Head of caudate nucleus (tissue), 42 donors: ENCODE measurements around the gene RSL24D1.
A peak's percentile ranks its signal among the peaks of the same experiment; 100 is the strongest.
"Not testable (repeated sequence)": the region's sequence is repeated elsewhere in the genome, so short reads cannot be mapped to it uniquely, and the experiment has no call there.

Source experiments
- DNase-seq, 42 donors: peaks; one replicate each; pipeline versions ENCODE4 v3.0.0 to v3.0.0-alpha.2; 2020 to 2021; ENCODE audit warnings: mixed read lengths in 7 of 42
- intact Hi-C: fragments of 100-400 bp; cut with DNase I; formaldehyde crosslinking; loops from one replicate; pipeline ENCODE4 v1.15.0; 2022

Gene RSL24D1

DNA sequence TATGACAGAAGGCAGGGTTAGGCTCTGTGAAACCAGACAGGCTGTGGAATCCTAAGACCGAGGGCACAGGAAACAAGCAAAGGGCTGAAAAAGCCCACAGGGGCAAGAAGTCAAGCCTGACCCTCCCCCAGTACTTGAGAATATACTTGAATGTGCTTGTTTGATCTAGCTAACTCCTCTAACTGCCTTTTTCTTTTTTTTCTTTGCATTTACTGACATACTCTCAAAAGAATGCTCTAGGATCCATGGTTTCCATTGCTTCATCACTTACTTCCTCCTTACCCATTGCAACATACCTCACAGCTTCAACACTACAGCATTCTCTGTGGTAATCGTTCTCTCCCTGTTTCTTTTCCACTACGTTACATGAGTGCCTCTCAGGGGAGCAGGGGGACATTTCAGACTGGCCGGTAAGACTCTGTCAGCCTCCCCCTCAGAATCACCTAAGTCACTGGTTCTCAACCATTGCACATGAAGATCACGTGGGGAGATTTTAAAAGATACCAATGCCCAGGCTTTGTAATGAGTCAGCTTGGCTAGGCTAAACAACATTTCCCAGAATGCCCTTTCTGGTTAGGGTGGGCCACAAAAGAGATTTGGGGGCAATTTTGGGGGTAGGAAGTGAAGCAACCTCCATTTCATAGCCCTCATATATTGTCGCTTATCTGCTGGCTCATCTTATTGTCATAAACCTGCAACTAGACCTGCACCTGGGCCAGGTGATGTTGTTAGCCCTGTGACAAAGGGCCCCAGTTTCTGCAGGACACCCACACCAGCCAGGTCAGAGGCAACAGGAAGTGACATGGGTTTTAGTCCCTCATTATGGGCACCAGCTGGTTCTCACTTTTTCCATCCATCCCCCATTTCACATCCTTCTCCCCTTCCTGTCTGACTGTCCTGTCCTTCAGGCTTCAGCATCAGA lies 24.6 kb upstream of the RSL24D1 start:
- intact Hi-C loops = no loop called here

DNA sequence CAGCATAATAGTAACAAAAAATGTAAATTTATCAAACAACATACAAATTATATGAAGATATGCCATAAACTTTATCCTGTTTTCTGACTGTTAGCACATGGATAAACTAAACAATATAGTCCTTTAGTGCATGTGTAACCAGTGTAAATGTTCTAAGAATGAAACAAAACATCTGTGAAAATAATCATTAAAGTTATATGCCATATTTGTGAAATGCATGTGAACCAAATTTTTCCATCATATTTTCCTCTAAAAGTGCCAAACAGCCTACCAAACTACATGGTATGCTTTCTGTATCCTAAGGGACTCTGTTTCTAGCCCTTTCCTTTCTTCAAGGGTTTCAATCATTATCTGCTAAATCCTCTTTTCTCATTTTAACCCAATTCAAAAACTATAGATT lies 23.9 kb upstream of the RSL24D1 start:
- intact Hi-C loops = no loop called here
- no peak for DNase-seq

More for the DNA sequence above, 24.6 kb upstream of the RSL24D1 start:
- peak in 1 of 42 donors; percentile 4 for DNase-seq

DNA sequence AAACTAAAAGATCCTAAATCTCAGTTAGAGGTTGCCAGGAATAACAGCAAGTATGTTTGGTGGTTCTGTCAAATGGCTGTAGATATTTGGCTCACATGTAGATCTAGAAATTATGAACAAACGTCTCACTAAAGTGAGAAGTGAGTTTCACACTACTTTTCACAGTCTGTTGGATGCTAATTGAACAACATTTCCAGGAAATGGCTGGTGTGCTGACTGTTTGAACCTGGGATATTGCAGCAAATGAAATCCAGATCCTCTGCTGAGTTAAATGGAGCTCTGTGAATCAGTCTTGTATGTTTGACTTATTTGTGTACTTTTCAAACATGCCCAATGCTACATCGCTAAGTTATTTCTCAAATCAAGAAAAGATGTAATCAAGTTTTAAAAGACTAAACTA lies 21.3 kb upstream of the RSL24D1 start:
- DNase-seq = no peak
- intact Hi-C loops = loop anchor here (2.0 kb wide), 1 partner anchor 71 kb away; the partner anchor contains the start of gene RAB27A

DNA sequence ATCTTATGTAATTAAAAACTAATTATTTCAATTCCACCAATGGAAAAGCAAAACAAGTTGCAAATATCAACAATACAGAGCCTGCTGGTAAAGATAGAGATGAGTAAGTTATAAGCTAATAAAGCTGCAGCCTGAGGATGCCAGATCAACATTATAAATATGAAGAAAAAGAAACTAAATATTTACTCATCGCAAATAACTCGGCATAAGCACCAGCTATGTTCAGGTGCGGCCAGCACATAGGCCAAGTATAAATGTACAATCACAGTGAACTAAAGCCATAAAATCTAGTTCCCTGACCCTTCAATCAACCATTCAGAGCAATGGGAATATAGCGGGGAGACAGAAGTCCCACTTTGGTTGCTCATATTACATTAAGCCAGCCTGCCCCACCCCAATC lies 7.7 kb upstream of the RSL24D1 start:
- intact Hi-C loops = no loop called here
- DNase-seq = no peak

DNA sequence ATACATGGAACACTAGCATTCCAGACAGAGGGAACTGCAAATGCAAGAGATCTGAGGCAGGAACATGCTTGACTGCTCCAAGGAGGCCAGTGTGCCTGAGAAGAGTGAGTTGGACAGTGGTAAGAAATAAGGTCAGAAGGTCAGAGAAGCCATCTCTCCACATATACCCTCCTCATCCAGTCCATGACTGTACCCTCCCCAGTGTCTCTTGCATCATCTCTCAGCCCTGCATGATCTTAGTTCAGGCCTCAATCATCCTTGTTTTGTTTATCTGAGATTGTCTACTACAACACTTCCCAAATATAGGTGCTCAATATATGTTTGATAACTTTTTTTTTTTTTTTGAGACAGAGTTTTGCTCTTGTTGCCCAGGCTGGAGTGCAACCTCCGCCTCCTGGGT lies 5.5 kb upstream of the RSL24D1 start:
- intact Hi-C loops = no loop called here
- no peak for DNase-seq

DNA sequence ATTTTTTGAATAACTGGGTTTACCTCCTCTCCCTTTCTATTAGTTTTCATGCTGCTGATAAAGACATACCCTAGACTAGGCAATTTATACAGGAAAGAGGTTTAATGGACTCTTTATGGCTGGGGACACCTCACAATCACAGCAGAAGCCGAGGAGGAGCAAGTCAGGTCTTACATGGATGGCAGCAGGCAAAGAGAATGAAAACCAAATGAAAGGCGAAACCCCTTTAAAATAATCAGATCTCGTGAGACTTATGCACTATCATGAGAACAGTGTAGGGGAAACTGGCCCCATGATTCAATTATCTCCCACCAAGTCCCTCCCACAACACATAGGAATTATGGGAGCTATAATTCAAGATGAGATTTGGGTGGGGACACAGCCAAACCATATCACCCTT lies 2.0 kb upstream of the RSL24D1 start:
- intact Hi-C loops = loop anchor here (5.0 kb wide), 1 partner anchor 209 kb away; the partner anchor contains the start of genes CCPG1 and PIERCE2
- no peak for DNase-seq

DNA sequence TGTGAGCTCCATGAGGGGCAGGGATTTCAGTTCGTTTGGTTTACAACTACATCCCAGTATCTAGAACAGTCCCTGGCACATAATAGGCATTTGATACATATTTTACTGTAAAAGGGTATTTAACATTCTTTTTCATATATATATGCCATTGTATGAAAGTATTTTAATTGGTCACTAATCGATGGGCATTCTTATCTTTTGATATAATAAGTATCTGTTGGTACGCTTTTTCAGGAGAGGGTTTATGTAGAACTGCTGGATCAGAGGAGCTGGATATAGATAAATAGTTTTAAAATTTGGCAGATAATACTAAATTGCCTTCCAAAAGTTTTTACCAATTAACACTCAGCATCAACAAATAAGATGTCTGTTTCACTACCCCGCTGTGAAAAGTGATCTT lies 978 bp upstream of the RSL24D1 start:
- intact Hi-C loops = loop anchor here (5.0 kb wide), 1 partner anchor 210 kb away; the partner anchor contains the start of genes CCPG1 and PIERCE2

DNA sequence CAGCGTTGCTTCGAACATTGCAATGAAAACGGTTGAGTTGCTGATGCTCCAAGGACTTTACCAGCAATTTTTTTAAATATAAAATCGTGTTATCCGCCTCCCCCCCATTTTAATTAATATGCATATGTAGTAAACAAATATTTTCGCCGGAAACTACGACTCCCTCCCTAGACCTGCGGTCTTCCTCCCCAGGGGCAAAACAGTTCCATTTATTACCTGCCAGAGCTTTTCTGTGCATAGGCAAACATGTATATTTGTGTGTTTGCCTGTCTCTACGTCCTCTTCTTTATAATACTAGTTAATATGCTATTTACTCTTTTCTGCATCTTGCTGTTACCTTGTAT lies 593 bp upstream of the RSL24D1 start:
- DNase-seq = no peak
- intact Hi-C loops = loop anchor here (5.0 kb wide), 1 partner anchor 210 kb away; the partner anchor contains the start of genes CCPG1 and PIERCE2

More for the DNA sequence above, 978 bp upstream of the RSL24D1 start:
- no peak for DNase-seq

DNA sequence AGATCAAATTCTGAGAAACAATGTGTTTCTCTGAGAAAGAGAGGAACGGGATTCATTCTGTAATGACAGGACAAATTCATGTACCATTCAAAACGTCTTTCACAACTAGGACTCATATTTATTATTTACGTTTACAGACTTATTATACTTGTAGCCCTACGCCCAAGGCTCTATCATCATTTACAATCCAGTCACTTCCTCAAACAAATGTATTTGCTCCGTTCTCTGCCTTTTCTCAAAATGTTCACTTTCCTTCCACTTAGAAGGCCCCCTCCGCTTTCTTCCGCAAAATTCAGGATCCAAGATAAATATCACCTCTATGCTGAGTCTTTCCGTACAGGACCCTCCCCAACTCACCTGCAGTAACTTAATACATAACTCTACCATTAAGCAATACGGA lies 745 bp downstream of the RSL24D1 start:
- no peak for DNase-seq
- intact Hi-C loops = loop anchor here (5.0 kb wide), 1 partner anchor 211 kb away; the partner anchor contains the start of genes CCPG1 and PIERCE2

DNA sequence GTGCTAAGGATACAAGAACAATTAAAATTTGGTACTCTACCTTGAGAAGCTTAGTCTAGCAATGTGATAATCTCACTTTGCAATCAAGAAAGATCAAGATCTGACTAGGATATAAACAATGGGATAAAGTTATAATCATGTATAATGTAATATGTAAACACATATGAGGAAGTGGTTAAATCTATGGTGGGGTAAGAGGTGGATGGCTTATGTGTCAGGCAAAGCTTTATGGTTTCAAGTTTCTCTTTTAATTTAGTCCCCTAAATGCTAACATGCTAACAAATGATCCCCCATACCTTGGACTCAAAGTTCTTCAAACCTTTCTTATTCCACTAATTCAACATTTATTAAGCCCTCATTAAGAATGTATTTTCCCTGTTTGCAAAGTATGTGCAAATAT lies 2.5 kb downstream of the RSL24D1 start:
- intact Hi-C loops = no loop called here
- DNase-seq = no peak

DNA sequence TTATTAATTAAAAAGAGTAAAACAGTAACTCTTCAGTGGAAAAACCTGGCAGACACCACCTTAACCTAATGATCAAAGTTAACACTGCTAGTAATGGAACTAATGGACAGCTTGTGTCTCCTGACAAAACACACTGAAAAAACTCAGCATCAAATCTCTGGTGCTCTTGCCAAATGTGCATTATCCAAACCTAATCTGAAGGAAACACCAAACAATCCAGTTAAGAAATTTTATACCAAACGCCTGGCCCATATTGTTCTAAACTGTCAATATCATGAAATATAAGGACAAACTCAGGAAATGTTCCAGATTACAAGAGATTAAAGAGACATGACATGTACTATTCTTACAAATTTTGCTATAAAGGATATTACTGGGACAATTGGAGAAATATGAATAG lies 10.4 kb downstream of the RSL24D1 start:
- intact Hi-C loops = no loop called here
- DNase-seq = no peak

DNA sequence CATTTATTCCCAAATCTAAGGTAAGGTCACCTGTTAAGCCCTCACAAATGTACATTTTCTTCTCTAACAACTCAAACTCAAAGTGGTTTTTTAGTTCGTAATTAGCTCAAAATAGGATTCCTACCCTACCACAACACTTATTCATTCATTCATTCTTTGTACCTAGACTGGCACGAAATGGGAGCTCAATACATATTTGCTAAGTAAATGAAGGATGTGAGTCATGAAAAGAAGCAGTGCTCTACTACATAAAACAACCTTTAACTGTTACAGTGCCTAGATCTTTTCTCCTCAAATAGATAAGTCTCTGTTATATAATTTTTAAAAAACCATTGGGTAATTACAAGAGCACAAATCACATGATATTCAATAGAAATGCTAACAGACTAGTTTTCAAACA lies 13.1 kb downstream of the RSL24D1 start:
- intact Hi-C loops = no loop called here
- DNase-seq = no peak

DNA sequence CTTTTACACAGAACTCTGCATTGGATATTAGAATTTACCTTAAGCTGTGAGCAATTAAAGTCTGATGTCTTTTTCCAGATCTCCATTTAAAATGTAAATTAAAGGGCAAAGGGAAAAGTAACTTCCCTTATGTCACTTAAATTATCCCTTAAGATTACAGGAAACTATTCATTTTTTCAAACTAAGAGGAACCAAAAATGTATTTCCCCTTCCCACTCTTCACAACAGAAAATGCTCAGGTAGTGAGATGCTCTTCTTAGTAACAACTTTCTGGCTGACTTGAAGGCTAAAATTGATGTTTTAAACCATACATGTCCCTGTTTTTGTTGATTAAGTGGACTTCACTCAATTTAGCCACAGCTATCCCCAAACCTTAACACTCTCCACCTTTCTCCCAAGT lies 17.6 kb downstream of the RSL24D1 start:
- intact Hi-C loops = no loop called here
- no peak for DNase-seq

DNA sequence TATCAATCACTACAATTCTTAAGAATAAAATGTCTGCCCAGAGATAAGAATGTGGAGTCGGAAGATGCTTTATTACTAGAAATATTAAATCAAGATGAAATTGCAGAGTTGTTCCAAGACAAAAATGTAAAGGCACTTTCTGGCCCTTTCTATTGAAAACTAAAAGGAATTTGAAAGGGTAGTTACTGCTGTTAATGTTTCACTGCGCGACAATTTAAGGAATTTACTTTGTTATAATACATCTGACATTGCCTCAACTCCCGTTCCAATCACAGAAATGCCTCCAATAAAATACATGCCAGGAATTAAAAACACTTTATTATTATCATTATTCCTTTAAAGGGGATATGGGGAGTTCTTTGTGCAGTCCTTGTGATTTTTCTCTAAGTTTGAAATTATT lies 26.4 kb downstream of the RSL24D1 start:
- no peak for DNase-seq
- intact Hi-C loops = no loop called here

DNA sequence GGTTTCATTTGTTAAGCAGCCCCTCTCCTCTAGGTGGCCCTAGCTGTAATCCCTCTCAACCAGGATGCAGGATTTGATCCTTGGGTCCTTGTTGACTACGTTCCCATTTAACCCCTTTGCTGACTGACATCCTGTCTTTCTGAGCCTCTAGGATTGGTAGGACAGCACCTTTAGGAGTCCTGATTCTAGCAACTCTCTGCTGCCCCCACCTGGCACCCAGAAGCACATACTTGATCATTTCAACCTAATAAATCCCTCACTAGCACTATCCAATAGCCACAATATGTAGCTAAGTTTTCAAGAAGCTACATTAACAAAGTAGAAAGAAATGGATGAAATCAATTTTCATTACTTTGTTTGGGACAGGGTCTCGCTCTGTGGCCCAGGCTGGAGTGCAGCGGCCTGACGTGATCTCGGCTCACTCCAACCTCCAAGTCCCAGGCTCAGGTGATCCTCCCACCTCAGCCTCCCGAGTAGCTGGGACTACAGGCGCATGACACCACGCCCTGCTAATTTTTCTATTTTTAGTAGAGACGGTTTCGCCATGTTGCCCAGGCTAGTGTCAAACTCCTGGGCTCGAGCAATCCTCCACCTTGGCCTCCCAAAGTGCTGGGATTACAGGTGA lies 28.3 kb downstream of the RSL24D1 start:
- DNase-seq = peak; percentile 29 to 84 (median 68)
- intact Hi-C loops = no loop called here

DNA sequence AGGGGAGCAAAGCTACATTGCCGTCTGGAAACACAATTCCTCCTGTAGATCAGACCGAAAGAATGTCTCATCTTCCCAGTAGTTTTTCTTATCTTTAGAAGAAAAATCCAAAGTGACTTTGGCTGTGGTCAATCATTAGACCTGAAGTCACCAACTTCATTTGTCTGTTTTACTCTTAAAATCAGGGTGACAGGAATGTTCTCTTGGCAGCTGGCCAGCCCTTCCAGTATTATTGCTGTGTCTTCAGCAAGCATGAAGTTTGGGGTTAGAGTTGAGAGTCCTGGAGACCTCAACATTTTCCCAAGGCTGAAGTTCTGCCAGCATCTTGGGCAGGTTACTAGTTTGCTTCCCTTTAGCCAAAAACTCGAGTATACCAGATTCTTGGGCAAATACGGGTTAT lies 32.5 kb downstream of the RSL24D1 start:
- peak in 1 of 42 donors; percentile 42 for DNase-seq
- intact Hi-C loops = no loop called here

DNA sequence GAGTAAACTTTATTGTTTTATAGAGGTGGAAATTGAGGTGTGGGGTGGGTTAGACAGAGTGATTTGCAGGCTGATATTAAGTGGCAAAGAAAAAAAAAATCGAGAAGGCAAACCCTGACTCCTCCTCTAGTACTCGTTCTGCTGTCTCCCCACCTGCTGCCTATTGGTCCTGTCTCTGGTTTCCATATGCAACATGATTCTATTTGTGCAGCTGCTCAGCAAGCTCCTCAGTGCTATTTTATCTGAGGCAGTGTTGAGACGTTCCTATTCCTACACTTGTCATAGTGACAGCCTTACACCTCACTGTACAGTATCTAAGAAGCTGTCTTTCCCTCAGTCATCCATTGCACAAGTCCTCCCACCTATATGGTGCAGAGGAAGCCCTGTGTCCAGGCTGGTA lies 45.1 kb downstream of the RSL24D1 start:
- intact Hi-C loops = no loop called here
- no peak for DNase-seq

DNA sequence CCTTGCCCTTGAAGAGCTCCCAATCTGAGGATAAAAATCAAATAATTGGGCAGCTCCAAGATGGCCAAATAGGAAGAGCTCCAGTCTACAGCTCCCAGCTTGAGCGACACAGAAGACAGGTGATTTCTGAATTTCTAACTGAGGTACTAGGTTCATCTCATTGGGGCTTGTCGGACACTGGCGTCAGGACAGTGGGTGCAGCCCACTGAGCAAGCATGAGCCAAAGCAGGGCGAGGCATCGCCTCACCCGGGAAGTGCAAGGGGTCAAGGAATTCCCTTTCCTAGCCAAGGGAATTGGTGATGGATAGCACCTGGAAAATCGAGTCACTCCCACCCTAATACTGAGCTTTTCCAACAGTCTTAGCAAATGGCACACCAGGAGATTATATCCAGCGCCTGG lies 53.6 kb downstream of the RSL24D1 start:
- DNase-seq, intact Hi-C loops: not testable (repeated sequence)

DNA sequence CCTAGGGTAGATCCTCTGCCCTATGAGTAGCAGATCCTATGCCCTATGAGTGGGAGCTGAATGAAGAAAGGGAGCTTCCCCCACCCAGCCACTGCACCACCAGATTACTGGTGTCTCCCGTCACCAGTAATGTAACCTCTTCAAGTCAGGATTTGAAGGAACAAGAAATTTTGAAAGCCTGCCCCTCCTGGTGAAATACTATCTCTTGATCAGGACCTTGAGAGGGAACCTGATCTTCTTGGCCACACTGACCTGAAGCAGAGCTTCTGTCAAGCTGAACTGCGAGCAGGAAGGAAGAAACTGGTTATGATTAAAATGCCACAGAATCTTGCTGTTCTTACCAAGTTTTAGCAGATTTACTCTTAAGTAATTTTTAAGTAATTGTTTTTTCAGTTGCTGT lies 62.8 kb downstream of the RSL24D1 start:
- intact Hi-C loops = no loop called here
- no peak for DNase-seq

DNA sequence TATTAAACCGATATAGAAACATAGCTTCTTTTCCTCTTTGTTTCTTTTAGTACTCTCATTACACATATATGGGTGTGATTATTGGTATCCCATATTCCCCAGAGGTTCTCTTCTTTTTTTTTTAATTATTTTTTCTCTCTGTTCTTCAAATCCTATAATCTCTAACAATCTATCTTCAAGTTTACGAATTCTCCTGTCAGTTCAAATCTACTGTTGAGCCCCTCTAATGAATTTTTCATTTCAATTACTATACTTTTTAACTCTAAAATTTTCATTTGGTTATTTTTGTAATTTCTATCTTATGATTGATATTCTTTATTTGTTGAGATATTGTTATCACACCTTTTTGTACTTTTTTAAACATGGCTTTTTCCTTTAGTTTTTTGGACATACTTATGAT lies 64.1 kb downstream of the RSL24D1 start:
- DNase-seq = no peak
- intact Hi-C loops = no loop called here
